PC-3 (cell line): ENCODE measurements around the gene PPOX. TPM values are rescaled to one million over a fixed set of nuclear protein-coding genes. Genes with fewer than 3 reads are reported as not detected.

Experiments
- ATAC-seq: fragments of 200-7000 bp; cut with Tn5 transposase; 2 replicates; pipeline ENCODE4 v1.9.1; 2020; ENCODE audit warnings: mild to moderate bottlenecking, moderate library complexity
- BruUV-seq: library from RNA; stranded (reverse); fragments of 400-500 nt; replicated peaks from 2 replicates; lab custom pipeline; 2021; lab: Mats Ljungman, UMichigan
- CTCF ChIA-PET: fragments of 300-600 bp; sonication (Branson Sonifier 250); formaldehyde crosslinking; loops from one replicate; lab custom pipeline; 2022; ENCODE audit warnings: antibody characterized with exemption; lab: Charles Lee
- POLR2A ChIA-PET: fragments of 300-600 bp; sonication (Branson Sonifier 250); formaldehyde crosslinking; loops from one replicate; lab custom pipeline; 2022; ENCODE audit warnings: antibody characterized with exemption; ENCODE audit not compliant: unreplicated experiment; lab: Charles Lee
- DNase-seq: peaks from one replicate; pipeline ENCODE4 v3.0.0-alpha.2; 2015
- H2AFZ ChIP-seq: fragments of 300-600 bp; sonication (generic); 2 replicates; pipeline ENCODE4 v1.6.0; 2016; ENCODE audit warnings: antibody characterized with exemption, low read length
- H3F3A ChIP-seq: fragments of 300-600 bp; sonication (generic); one replicate; pipeline ENCODE4 v1.6.0; 2017; ENCODE audit warnings: antibody characterized with exemption, low read length, control low read depth, mild to moderate bottlenecking; ENCODE audit not compliant: unreplicated experiment
- H3K27ac ChIP-seq: fragments of 300-600 bp; sonication (generic); 2 replicates; pipeline ENCODE4 v1.5.1; 2016; ENCODE audit warnings: mild to moderate bottlenecking, low read length
- H3K27me3 ChIP-seq: fragments of 300-600 bp; sonication (generic); 2 replicates; pipeline ENCODE4 v1.6.1; 2016; ENCODE audit warnings: low read length, mixed read lengths
- H3K36me3 ChIP-seq: fragments of 300-600 bp; sonication (generic); 2 replicates; pipeline ENCODE4 v1.6.1; 2016; ENCODE audit warnings: low read depth, mixed run types, low read length, mixed read lengths
- H3K4me1 ChIP-seq: fragments of 300-600 bp; sonication (generic); 2 replicates; pipeline ENCODE4 v1.5.1; 2016; ENCODE audit warnings: low read length; ENCODE audit not compliant: insufficient read depth
- H3K4me2 ChIP-seq: fragments of 300-600 bp; sonication (generic); 2 replicates; pipeline ENCODE4 v1.6.0; 2016; ENCODE audit warnings: low read length
- H3K4me3 ChIP-seq: fragments of 300-600 bp; sonication (generic); 2 replicates; pipeline ENCODE4 v1.5.1; 2016; ENCODE audit warnings: mild to moderate bottlenecking, low read length, mixed read lengths
- H3K79me2 ChIP-seq: fragments of 300-600 bp; sonication (generic); 2 replicates; pipeline ENCODE4 v1.6.1; 2017; ENCODE audit warnings: low read length, mixed read lengths
- H3K9ac ChIP-seq: fragments of 300-600 bp; sonication (generic); 2 replicates; pipeline ENCODE4 v1.6.0; 2016; ENCODE audit warnings: mild to moderate bottlenecking, low read length
- H3K9me2 ChIP-seq: fragments of 300-600 bp; sonication (generic); replicated peaks from 2 replicates; pipeline ENCODE4 v1.6.1; 2016; ENCODE audit warnings: mixed run types, low read length, mixed read lengths
- H3K9me3 ChIP-seq: fragments of 300-600 bp; sonication (generic); 2 replicates; pipeline ENCODE4 v1.6.1; 2016; ENCODE audit warnings: low read length, mixed read lengths
- H4K20me1 ChIP-seq: fragments of 300-600 bp; sonication (generic); 2 replicates; pipeline ENCODE4 v1.6.1; 2016; ENCODE audit warnings: low read length, mixed read lengths
- EZH2 ChIP-seq: fragments of 300-600 bp; sonication (generic); IDR thresholded peaks from one replicate; pipeline ENCODE4 v1.6.1; 2017; ENCODE audit warnings: antibody characterized with exemption, mild to moderate bottlenecking, low read length; ENCODE audit not compliant: unreplicated experiment
- EZH2phosphoT487 ChIP-seq: fragments of 300-600 bp; sonication (generic); IDR thresholded peaks from 2 replicates; pipeline ENCODE4 v1.6.1; 2018; ENCODE audit warnings: mild to moderate bottlenecking, antibody characterized with exemption, low read length, borderline replicate concordance
- intact Hi-C: fragments of 100-400 bp; cut with micrococcal nuclease; formaldehyde crosslinking; loops from 2 replicates; pipeline ENCODE4 v1.9.0; 2023
- total RNA-seq: library from RNA; depleted of rRNA; stranded (reverse); fragments of >200 nt; gene quantifications from 2 replicates; pipeline ENCODE4 v1.2.3, GENCODE V29; 2014
- TF ChIP-seq, protein P1 (sequence below): fragments of 300-600 bp; sonication (generic); conservative IDR thresholded peaks from 2 replicates; pipeline ENCODE4 v1.5.1; 2017; ENCODE audit warnings: antibody characterized with exemption, low read depth, mild to moderate bottlenecking, low read length

PPOX gene
- total RNA-seq, 1 experiment from 2014 or later: 22.9 TPM

DNA sequence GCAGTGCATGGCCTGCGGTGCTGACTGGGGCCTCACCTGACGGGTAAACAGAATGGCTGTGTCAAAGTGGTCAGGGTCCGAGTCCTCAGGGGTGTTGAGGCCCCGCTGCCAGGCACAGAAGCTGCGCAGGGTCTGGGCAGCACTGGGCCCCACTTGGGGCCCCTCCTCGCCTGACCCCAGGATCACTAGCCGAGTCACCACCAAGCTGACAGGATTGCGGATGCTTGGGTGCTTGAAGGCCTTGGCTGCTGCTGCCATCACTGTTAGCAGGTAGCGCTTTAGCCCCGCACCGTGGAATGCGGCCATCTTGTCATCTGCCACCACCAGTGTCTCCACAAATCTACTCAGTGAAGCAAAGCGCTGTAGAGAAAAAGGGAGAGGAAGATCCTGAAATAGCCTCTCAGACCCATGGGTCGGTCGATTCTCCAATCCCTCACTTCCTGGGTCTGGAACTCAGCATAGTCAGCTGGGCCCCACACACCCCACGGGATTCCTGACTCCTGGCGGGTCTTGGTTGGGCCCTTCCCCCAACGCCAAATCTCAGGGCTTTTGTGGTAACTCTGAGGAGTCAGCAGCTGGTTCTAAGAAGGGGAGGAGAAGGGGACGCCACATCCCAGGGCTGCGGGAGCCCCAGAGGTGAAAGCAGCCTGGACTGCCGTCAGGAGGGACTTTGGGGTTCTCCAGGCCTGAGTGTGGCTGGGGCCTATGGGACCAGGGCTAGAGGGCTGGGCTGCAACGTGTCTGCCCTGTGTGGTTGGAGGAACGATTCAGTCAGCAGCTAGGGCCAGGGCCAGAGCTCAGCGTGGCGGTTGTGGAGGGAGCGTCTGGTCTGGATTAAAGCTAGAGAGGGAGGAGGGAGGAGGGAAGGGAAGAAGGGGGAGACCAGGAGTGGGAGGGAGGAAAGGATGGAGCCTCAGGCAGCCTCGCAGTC is 30.6 kb downstream of the PPOX start:
- H3K27me3 ChIP-seq: no peaks in the 10 kb centered on the region
- H3K36me3 ChIP-seq: no peaks in the 10 kb centered on the region
- ChIA-PET CTCF (no interaction called here), POLR2A (no interaction called here)
- no peaks in the 10 kb centered on the region for H4K20me1 ChIP-seq
- H3K4me2 ChIP-seq: no peak overlapping the region
- H3K79me2 ChIP-seq: no peaks in the 10 kb centered on the region
- ATAC-seq: no peak
- no TSS peak for BruUV-seq
- H3K4me1 ChIP-seq: peaks cover 19% of the 10 kb centered on the region
- H3K9me3 ChIP-seq: no peaks in the 10 kb centered on the region
- intact Hi-C loops: no loop called here
- TF ChIP-seq, protein P1, sequence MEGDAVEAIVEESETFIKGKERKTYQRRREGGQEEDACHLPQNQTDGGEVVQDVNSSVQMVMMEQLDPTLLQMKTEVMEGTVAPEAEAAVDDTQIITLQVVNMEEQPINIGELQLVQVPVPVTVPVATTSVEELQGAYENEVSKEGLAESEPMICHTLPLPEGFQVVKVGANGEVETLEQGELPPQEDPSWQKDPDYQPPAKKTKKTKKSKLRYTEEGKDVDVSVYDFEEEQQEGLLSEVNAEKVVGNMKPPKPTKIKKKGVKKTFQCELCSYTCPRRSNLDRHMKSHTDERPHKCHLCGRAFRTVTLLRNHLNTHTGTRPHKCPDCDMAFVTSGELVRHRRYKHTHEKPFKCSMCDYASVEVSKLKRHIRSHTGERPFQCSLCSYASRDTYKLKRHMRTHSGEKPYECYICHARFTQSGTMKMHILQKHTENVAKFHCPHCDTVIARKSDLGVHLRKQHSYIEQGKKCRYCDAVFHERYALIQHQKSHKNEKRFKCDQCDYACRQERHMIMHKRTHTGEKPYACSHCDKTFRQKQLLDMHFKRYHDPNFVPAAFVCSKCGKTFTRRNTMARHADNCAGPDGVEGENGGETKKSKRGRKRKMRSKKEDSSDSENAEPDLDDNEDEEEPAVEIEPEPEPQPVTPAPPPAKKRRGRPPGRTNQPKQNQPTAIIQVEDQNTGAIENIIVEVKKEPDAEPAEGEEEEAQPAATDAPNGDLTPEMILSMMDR: no peak
- TF ChIP-seq EZH2phosphoT487 (no peak), EZH2 (no peak)
- no peak overlapping the region for H3K9ac ChIP-seq
- no peak for DNase-seq
- no peak overlapping the region for H3K27ac ChIP-seq
- no peak overlapping the region for H3K4me3 ChIP-seq
- H2AFZ ChIP-seq: no peak overlapping the region
- no peaks in the 10 kb centered on the region for H3K9me2 ChIP-seq
- H3F3A ChIP-seq: no peaks in the 10 kb centered on the region

DNA sequence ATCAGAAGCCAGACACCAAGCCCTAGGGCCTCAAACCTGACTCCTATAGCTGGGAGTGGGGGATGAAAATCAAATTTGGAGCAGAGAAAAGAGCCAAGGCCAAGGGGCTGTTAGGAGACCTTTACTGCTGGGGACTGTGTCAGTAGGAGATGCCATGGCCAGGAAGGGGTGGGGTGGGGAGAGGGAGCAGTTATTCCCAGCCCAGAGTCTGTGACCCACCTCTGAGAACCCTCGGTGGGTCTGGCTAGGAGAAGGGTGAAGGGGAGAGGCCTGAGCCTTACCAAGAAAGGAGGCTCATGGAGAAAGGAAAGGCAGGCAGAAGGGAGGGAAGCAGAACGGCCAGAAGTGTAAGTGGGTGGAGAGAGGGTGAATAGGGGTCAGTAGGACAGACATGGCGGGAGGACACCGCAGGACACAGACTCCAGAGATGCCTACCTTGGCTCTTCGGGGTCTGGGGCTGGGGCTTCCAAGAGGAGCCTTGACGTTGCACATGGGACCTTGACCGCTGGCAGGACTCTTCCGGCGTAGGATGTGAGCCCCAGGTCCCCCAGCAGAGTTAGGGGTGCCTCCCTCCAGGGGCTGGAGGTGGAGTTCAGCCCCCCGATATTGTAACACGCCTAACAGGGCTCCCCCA is 31.5 kb downstream of the PPOX start:
- POLR2A ChIA-PET: no interaction called here

More for the DNA sequence above, 31.5 kb downstream of the PPOX start:
- Histone ChIP-seq H3F3A (no peaks in the 10 kb centered on the region), H3K4me1 (peaks cover 19% of the 10 kb centered on the region), H3K27ac (no peak overlapping the region), H3K9me3 (no peaks in the 10 kb centered on the region), H3K27me3 (no peaks in the 10 kb centered on the region), H3K79me2 (peaks cover 4% of the 10 kb centered on the region), H3K36me3 (no peaks in the 10 kb centered on the region), H3K4me3 (no peak overlapping the region), H3K9ac (no peak overlapping the region), H2AFZ (no peak overlapping the region), H4K20me1 (no peaks in the 10 kb centered on the region), H3K9me2 (no peaks in the 10 kb centered on the region), H3K4me2 (no peak overlapping the region)
- BruUV-seq: no TSS peak
- no peak for DNase-seq
- intact Hi-C loops: no loop called here
- CTCF ChIA-PET: no interaction called here
- no peak for ATAC-seq
- TF ChIP-seq, protein P1: no peak
- TF ChIP-seq EZH2: no peak
- TF ChIP-seq EZH2phosphoT487: no peak
